ENCODE measurements around the gene PPDPF. TPM values are rescaled to one million over a fixed set of nuclear protein-coding genes. Genes with fewer than 3 reads are reported as not detected.

The PPDPF gene
- polyA plus RNA-seq, 1 donor (not counting 4 experiments of a cell fraction or from before 2014, with no cell fraction given), result 8.8 TPM

DNA sequence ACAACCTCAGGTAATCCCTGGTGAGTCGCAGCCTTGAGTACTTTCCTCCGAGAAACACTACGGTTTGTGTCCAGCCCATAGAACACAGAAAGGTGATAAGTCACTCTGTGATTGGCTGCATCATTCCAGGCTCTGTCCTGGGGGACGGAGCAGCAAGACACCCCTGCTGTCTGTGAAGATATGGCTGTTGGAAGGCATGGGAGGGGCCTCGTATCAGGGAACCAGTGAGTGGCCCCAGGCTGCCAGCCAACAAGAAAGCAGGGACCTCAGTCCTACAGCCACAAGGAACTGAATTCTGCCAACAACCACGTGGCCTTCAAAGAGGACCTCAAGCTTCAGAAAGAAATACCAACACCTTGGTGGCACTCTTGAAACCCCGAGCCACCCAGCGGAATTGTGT is 15.3 kb upstream of the PPDPF start:
- no peak for FAIRE-seq
- no peaks in the 10 kb centered on the region for H3K4me1 ChIP-seq (ENCODE audit: control insufficient read depth, extremely low read depth, insufficient read depth, low read length)
- no peaks in the 10 kb centered on the region for H3K9me3 ChIP-seq (ENCODE audit: control insufficient read depth, low read depth, low read length)
- H3K36me3 ChIP-seq (ENCODE audit: control insufficient read depth in 2 of 2, extremely low read depth in 1 of 2, insufficient read depth in 2 of 2, low read length in 2 of 2), result no peaks in the 10 kb centered on the region
- no peak overlapping the region for H2AFZ ChIP-seq (ENCODE audit: control insufficient read depth, low read length)
- no peak overlapping the region for H3K4me3 ChIP-seq (ENCODE audit: control insufficient read depth in 2 of 3, extremely low read depth in 1 of 3, insufficient read depth in 2 of 3, low read depth in 1 of 3, low read length in 3 of 3)
- no peak overlapping the region for H3K4me2 ChIP-seq (ENCODE audit: control insufficient read depth, extremely low read depth, insufficient read depth, low read depth, low read length)
- H3K79me2 ChIP-seq (ENCODE audit: control insufficient read depth, insufficient read depth, low read length), result no peaks in the 10 kb centered on the region
- DNase-seq (ENCODE audit: low read depth, low spot score), result no peak
- dilution Hi-C loops (cut with MboI; ENCODE audit: extremely low pct_ligation_motif_present, low sequenced_read_pairs), result no loop called here
- H3K9ac ChIP-seq (ENCODE audit: control insufficient read depth, extremely low read depth, insufficient read depth, low read length), result no peak overlapping the region
- no peaks in the 10 kb centered on the region for H3K9me1 ChIP-seq (ENCODE audit: control insufficient read depth, extremely low read depth, insufficient read depth, low read length)
- TF ChIP-seq EZH2 (IDR thresholded peaks at IDR 0.05; ENCODE audit: low read length), result no peak
- TF ChIP-seq, protein P1, sequence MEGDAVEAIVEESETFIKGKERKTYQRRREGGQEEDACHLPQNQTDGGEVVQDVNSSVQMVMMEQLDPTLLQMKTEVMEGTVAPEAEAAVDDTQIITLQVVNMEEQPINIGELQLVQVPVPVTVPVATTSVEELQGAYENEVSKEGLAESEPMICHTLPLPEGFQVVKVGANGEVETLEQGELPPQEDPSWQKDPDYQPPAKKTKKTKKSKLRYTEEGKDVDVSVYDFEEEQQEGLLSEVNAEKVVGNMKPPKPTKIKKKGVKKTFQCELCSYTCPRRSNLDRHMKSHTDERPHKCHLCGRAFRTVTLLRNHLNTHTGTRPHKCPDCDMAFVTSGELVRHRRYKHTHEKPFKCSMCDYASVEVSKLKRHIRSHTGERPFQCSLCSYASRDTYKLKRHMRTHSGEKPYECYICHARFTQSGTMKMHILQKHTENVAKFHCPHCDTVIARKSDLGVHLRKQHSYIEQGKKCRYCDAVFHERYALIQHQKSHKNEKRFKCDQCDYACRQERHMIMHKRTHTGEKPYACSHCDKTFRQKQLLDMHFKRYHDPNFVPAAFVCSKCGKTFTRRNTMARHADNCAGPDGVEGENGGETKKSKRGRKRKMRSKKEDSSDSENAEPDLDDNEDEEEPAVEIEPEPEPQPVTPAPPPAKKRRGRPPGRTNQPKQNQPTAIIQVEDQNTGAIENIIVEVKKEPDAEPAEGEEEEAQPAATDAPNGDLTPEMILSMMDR (optimal IDR thresholded peaks at IDR 0.05 in 1 of 3, IDR thresholded peaks at IDR 0.05 in 1 of 3, conservative IDR thresholded peaks at IDR 0.05 in 1 of 3; ENCODE audit: extremely low read depth in 1 of 3, insufficient read depth in 2 of 3, low read length in 3 of 3), result no peak
- peaks cover 49% of the 10 kb centered on the region for H3K27me3 ChIP-seq (ENCODE audit: control insufficient read depth, extremely low read depth, insufficient read depth, low read length)
- peaks cover 2% of the 10 kb centered on the region for H4K20me1 ChIP-seq (ENCODE audit: control insufficient read depth, extremely low read depth, insufficient read depth, low read length)
- no peak overlapping the region for H3K27ac ChIP-seq (ENCODE audit: control insufficient read depth, insufficient read depth, low read length)

DNA sequence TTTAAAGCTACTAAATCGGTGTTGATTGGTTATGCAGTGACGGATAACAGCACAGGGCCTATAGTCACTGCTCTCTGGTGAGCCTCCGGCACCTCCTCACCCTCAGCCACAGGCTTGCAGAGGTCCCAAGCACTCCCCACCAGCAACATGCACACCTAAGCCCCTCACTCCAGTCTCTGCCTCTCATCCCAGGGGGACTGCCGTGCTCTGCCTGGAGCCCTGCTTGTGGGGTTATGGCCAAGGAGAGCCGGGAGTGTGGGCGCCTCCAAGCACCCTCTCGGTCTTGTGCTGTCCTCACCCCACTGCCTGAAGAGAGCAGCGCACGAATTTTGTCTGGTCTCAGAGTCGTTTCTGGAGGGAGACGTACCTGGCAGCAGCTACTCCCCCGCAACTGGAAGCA is 14.8 kb upstream of the PPDPF start:
- Histone ChIP-seq H3K4me2 (ENCODE audit: control insufficient read depth, extremely low read depth, insufficient read depth, low read depth, low read length) (no peak overlapping the region), H3K9me1 (ENCODE audit: control insufficient read depth, extremely low read depth, insufficient read depth, low read length) (no peaks in the 10 kb centered on the region), H3K36me3 (ENCODE audit: control insufficient read depth in 2 of 2, extremely low read depth in 1 of 2, insufficient read depth in 2 of 2, low read length in 2 of 2) (no peaks in the 10 kb centered on the region), H3K4me1 (ENCODE audit: control insufficient read depth, extremely low read depth, insufficient read depth, low read length) (no peaks in the 10 kb centered on the region), H3K9me3 (ENCODE audit: control insufficient read depth, low read depth, low read length) (no peaks in the 10 kb centered on the region), H2AFZ (ENCODE audit: control insufficient read depth, low read length) (no peak overlapping the region), H3K9ac (ENCODE audit: control insufficient read depth, extremely low read depth, insufficient read depth, low read length) (no peak overlapping the region), H3K27me3 (ENCODE audit: control insufficient read depth, extremely low read depth, insufficient read depth, low read length) (peaks cover 46% of the 10 kb centered on the region), H3K4me3 (ENCODE audit: control insufficient read depth in 2 of 3, extremely low read depth in 1 of 3, insufficient read depth in 2 of 3, low read depth in 1 of 3, low read length in 3 of 3) (no peak overlapping the region), H3K27ac (ENCODE audit: control insufficient read depth, insufficient read depth, low read length) (no peak overlapping the region), H3K79me2 (ENCODE audit: control insufficient read depth, insufficient read depth, low read length) (no peaks in the 10 kb centered on the region), H4K20me1 (ENCODE audit: control insufficient read depth, extremely low read depth, insufficient read depth, low read length) (peaks cover 2% of the 10 kb centered on the region)
- TF ChIP-seq EZH2 (IDR thresholded peaks at IDR 0.05; ENCODE audit: low read length), result no peak
- TF ChIP-seq, protein P1 (optimal IDR thresholded peaks at IDR 0.05 in 1 of 3, IDR thresholded peaks at IDR 0.05 in 1 of 3, conservative IDR thresholded peaks at IDR 0.05 in 1 of 3; ENCODE audit: extremely low read depth in 1 of 3, insufficient read depth in 2 of 3, low read length in 3 of 3), result no peak
- dilution Hi-C loops (cut with MboI; ENCODE audit: extremely low pct_ligation_motif_present, low sequenced_read_pairs), result no loop called here
- FAIRE-seq, result no peak
- DNase-seq (ENCODE audit: low read depth, low spot score), result no peak
